Thoracic aorta (tissue), 2 donors: ENCODE data around the gene IQCM. TPM values are rescaled to one million over a fixed set of nuclear protein-coding genes. Genes with fewer than 3 reads are reported as not detected.

ENCODE experiments used
- ATAC-seq: fragments of 150-250 bp; one replicate; pipeline ENCODE4 v1.8.0; 2017; ENCODE audit warnings: low read depth; ENCODE audit not compliant: insufficient number of reproducible peaks, low FRiP score
- DNase-seq: peaks from one replicate; pipeline ENCODE4 v3.0.0-alpha.2; 2020; ENCODE audit warnings: low spot score
- H3K27ac ChIP-seq, 2 donors: fragments of 200-600 bp; sonication (generic); 1 replicate in 1 of 2; 2 replicates in 1 of 2; pipeline ENCODE4 v1.5.1; 2016; ENCODE audit warnings: mild to moderate bottlenecking in 2 of 2, moderate library complexity in 2 of 2
- H3K27me3 ChIP-seq: fragments of 200-600 bp; sonication (generic); replicated peaks from 2 replicates; pipeline ENCODE4 v1.6.0; 2016; ENCODE audit warnings: mild to moderate bottlenecking; ENCODE audit not compliant: insufficient read depth
- H3K36me3 ChIP-seq: fragments of 200-600 bp; sonication (generic); one replicate; pipeline ENCODE4 v1.5.1; 2016
- H3K4me1 ChIP-seq, 2 donors: fragments of 200-600 bp; sonication (generic); 1 replicate in 1 of 2; 2 replicates in 1 of 2; pipeline versions ENCODE4 v1.5.1 to v1.6.0; 2016; ENCODE audit warnings: low read depth in 2 of 2, mild to moderate bottlenecking in 1 of 2; ENCODE audit not compliant: control insufficient read depth in 1 of 2
- H3K4me3 ChIP-seq: fragments of 200-600 bp; sonication (generic); 2 replicates; pipeline ENCODE4 v1.5.1; 2016; ENCODE audit warnings: mild to moderate bottlenecking
- H3K9me3 ChIP-seq: fragments of 200-600 bp; sonication (generic); 2 replicates; pipeline ENCODE4 v1.5.1; 2016
- CTCF ChIP-seq: fragments of 200-600 bp; sonication (generic); IDR thresholded peaks from one replicate; pipeline ENCODE4 v1.5.1; 2019; ENCODE audit warnings: antibody characterized with exemption
- total RNA-seq, 2 donors: library from RNA; depleted of rRNA; stranded (reverse); fragments of >200 nt; gene quantifications; one replicate each; pipeline versions ENCODE4 v1.1.0 to v1.2.3, GENCODE V29; 2016

IQCM gene
- total RNA-seq, 2 donors from 2014 or later = not detected

- DNase-seq (no peak), ATAC-seq (no peak)
- no peak for TF ChIP-seq CTCF
Observed at GRCh38 chr4:149785696-149786431, 29.8 kb downstream of the IQCM start.

DNA sequence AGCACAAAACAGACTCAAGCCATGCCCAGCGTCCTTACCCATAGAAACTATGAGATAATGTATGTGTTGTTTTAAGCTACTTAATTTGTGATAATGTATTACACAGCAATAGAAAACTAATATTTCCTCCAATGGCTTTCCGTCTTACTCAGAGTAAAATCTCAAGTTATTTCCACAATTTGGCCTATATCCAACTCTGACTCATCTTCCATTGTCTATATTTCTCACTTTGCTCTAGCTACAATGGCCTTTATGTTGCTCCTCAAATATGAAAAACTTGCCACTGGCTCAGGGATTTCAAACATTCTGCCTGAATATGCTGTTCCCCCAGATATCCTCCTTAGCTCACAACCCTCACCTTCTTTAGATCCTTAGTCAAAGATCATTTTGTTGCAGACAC lies 31.6 kb downstream of the IQCM start:
- H3K36me3 ChIP-seq = no peaks in the 10 kb centered on the region
- no peak for ATAC-seq
- H3K27ac ChIP-seq = no peak overlapping the region
- H3K9me3 ChIP-seq = no peaks in the 10 kb centered on the region
- peaks cover 0 to 4% of the 10 kb centered on the region in 2 donors for H3K4me1 ChIP-seq
- H3K4me3 ChIP-seq = no peak overlapping the region
- no peak for DNase-seq
- no peaks in the 10 kb centered on the region for H3K27me3 ChIP-seq
- no peak for TF ChIP-seq CTCF

More at GRCh38 chr4:149785696-149786431, 29.8 kb downstream of the IQCM start:
- Histone ChIP-seq H3K4me3 (no peak overlapping the region), H3K27ac (no peak overlapping the region), H3K36me3 (no peaks in the 10 kb centered on the region), H3K4me1 (peaks cover 0 to 4% of the 10 kb centered on the region in 2 donors), H3K27me3 (no peaks in the 10 kb centered on the region), H3K9me3 (no peaks in the 10 kb centered on the region)

DNA sequence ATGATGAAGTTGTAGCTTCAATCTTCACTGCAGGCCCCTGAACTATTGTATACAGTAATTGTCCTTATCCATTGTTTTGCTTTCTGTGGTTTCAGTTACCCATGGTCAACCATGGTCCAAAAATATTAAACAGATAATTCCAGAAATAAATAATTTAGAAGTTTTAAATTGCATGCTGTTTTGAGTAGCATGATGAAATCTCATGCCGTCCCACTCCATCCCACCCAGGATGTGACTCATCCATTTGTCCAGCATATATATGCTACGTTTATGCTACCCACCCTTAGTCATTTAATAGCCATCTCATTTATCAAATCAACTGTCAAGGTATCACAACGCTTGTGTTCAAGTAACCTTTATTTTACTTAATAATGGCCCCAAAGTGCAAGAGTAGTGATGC lies 34.5 kb downstream of the IQCM start:
- peaks cover 0 to 4% of the 10 kb centered on the region in 2 donors for H3K4me1 ChIP-seq
- H3K4me3 ChIP-seq = no peak overlapping the region
- ATAC-seq = no peak
- H3K27ac ChIP-seq = no peak overlapping the region
- no peaks in the 10 kb centered on the region for H3K9me3 ChIP-seq
- no peak for DNase-seq
- H3K27me3 ChIP-seq = no peaks in the 10 kb centered on the region
- H3K36me3 ChIP-seq = no peaks in the 10 kb centered on the region
- no peak for TF ChIP-seq CTCF

DNA sequence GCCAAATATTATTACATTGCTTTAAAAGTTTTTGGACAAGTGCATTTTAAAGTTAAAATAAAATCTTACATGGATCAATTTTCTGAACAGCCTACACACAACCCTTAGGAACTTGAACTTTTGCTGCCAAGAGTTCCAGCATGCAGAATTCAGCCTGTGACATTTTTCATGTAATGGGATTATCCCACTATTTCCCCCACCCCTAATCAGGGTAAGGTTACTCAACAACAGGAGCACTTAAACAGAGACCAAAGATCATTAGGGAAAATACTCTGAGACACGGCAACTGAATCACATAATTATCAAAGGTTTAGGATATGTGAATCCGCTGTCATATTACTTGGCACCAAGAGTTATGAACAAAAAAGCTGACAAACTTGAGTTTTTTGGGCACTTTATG lies 47.2 kb downstream of the IQCM start:
- no peak overlapping the region for H3K4me3 ChIP-seq
- no peaks in the 10 kb centered on the region for H3K4me1 ChIP-seq
- H3K27me3 ChIP-seq = no peaks in the 10 kb centered on the region
- H3K9me3 ChIP-seq = no peaks in the 10 kb centered on the region
- ATAC-seq (no peak), DNase-seq (no peak)
- TF ChIP-seq CTCF = no peak
- H3K27ac ChIP-seq = no peak overlapping the region
- no peaks in the 10 kb centered on the region for H3K36me3 ChIP-seq

GRCh38 chr4:149766135-149766534 lies 49.5 kb downstream of the IQCM start:
- Histone ChIP-seq H3K4me3 (no peak overlapping the region), H3K4me1 (no peaks in the 10 kb centered on the region), H3K36me3 (no peaks in the 10 kb centered on the region), H3K27ac (no peak overlapping the region), H3K27me3 (no peaks in the 10 kb centered on the region), H3K9me3 (no peaks in the 10 kb centered on the region)
- no peak for TF ChIP-seq CTCF
- no peak for DNase-seq
- no peak for ATAC-seq
